K562 (cell line): ENCODE data around the gene DOCK1. TPM values are rescaled to one million over a fixed set of nuclear protein-coding genes. Genes with fewer than 3 reads are reported as not detected.

ENCODE experiments used
- ATAC-seq: fragments of 200-7000 bp; cut with Tn5 transposase; 3 replicates; pipeline ENCODE4 v1.9.1; 2020; ENCODE audit warnings: moderate library complexity
- BruUV-seq: library from RNA; stranded (reverse); fragments of 400-500 nt; replicated peaks from 2 replicates; lab custom pipeline; 2021; lab: Mats Ljungman, UMichigan
- CTCF ChIA-PET: fragments of 300-600 bp; formaldehyde crosslinking; extraction: SDS; loops from one replicate; lab custom pipeline; 2021; ENCODE audit warnings: low intra/inter-chr PET ratio; lab: Yijun Ruan, JAX
- POLR2A ChIA-PET: fragments of 300-600, 350-650 bp; sonication (Branson Sonifier 250); formaldehyde crosslinking; extraction: SDS; loops from one replicate; lab custom pipeline; 2021; ENCODE audit warnings: antibody characterized with exemption, inconsistent platforms; lab: Yijun Ruan, JAX
- DNase-seq, 4 experiments: peaks; one replicate each; pipeline versions ENCODE4 v3.0.0 to v3.0.0-alpha.2; 2011 to 2018; ENCODE audit warnings: low spot score in 3 of 4, mixed read lengths in 3 of 4; ENCODE audit errors: extremely low read depth in 1 of 4
- FAIRE-seq: peaks from 2 replicates; lab custom pipeline; 2011; peaks lifted over from hg19 to GRCh38; lab: Jason Lieb, UNC
- H2AFZ ChIP-seq: 2 replicates; pipeline ENCODE4 v1.6.0; 2011; ENCODE audit warnings: low read depth, low read length, control low read depth, inconsistent platforms
- H3K27ac ChIP-seq: fragments of 200-600 bp; 3 replicates; pipeline ENCODE4 v1.8.0; 2011; ENCODE audit warnings: low read depth, mild to moderate bottlenecking, control low read depth, inconsistent platforms, low read length, moderate library complexity, mixed read lengths; ENCODE audit errors: extremely low read depth
- H3K27me3 ChIP-seq, 2 experiments: fragments of 300-600 bp in 1 of 2; 2 replicates in 1 of 2; 3 replicates in 1 of 2; pipeline versions ENCODE4 v1.6.0 to v1.8.0; 2011; ENCODE audit warnings: inconsistent platforms in 2 of 2, low read length in 2 of 2, mild to moderate bottlenecking in 1 of 2, mixed read lengths in 1 of 2, moderate library complexity in 1 of 2; ENCODE audit not compliant: control insufficient read depth in 2 of 2, insufficient read depth in 2 of 2
- H3K36me3 ChIP-seq: fragments of 300-600 bp; 3 replicates; pipeline ENCODE4 v1.8.0; 2011; ENCODE audit warnings: mild to moderate bottlenecking, low read length, inconsistent platforms; ENCODE audit not compliant: control insufficient read depth, insufficient read depth
- H3K4me1 ChIP-seq, 2 experiments: fragments of 200-600 bp in 1 of 2; replicated peaks in 1 of 2; 2 replicates in 1 of 2; 3 replicates in 1 of 2; pipeline versions ENCODE4 v1.5.1 to v1.8.0; 2011; ENCODE audit warnings: inconsistent platforms in 2 of 2, low read length in 2 of 2, mild to moderate bottlenecking in 1 of 2, mixed read lengths in 1 of 2, moderate library complexity in 1 of 2; ENCODE audit not compliant: control insufficient read depth in 2 of 2, insufficient read depth in 2 of 2
- H3K4me2 ChIP-seq: 2 replicates; pipeline ENCODE4 v1.6.1; 2011; ENCODE audit warnings: low read length, control low read depth, inconsistent platforms, mixed read lengths; ENCODE audit not compliant: insufficient read depth
- H3K4me3 ChIP-seq: fragments of 200-600 bp; sonication (generic), shearing (Covaris generic); 2 replicates; pipeline ENCODE4 v1.5.1; 2016; ENCODE audit warnings: control low read depth, inconsistent platforms
- H3K79me2 ChIP-seq: fragments of 200-600 bp; 3 replicates; pipeline ENCODE4 v1.8.0; 2011; ENCODE audit warnings: low read length, inconsistent platforms; ENCODE audit not compliant: control insufficient read depth, insufficient read depth
- H3K9ac ChIP-seq, 2 experiments: 2 replicates each; pipeline versions ENCODE4 v1.6.0 to v1.6.1; 2011; ENCODE audit warnings: low read depth in 2 of 2, low read length in 2 of 2, control low read depth in 1 of 2, inconsistent platforms in 1 of 2, mild to moderate bottlenecking in 1 of 2, mixed read lengths in 1 of 2; ENCODE audit not compliant: insufficient read depth in 1 of 2
- H3K9me1 ChIP-seq: one replicate; pipeline ENCODE4 v1.6.0; 2011; ENCODE audit warnings: inconsistent platforms, mild to moderate bottlenecking, low read length, moderate library complexity; ENCODE audit not compliant: control insufficient read depth, insufficient read depth
- H3K9me3 ChIP-seq: replicated peaks from 2 replicates; pipeline ENCODE4 v1.5.1; 2011; ENCODE audit warnings: low read depth, low read length, inconsistent platforms; ENCODE audit not compliant: control insufficient read depth, insufficient read depth
- H4K20me1 ChIP-seq: replicated peaks from 2 replicates; pipeline ENCODE4 v1.6.1; 2011; ENCODE audit warnings: low read length, inconsistent platforms, mixed read lengths; ENCODE audit not compliant: control insufficient read depth, insufficient read depth
- CBX3 ChIP-seq, 2 experiments: IDR thresholded peaks; 1 replicate in 1 of 2; 2 replicates in 1 of 2; pipeline ENCODE4 v1.6.1; 2012; ENCODE audit warnings: inconsistent platforms in 2 of 2, low read length in 2 of 2, borderline replicate concordance in 1 of 2, control low read depth in 1 of 2
- ESRRA ChIP-seq: fragments of 450-650 bp; IDR thresholded peaks from 2 replicates; pipeline ENCODE4 v1.6.1; 2014; ENCODE audit warnings: low read depth, mild to moderate bottlenecking, moderate library complexity, borderline replicate concordance
- HMG20A ChIP-seq: fragments of 450-650 bp; formaldehyde crosslinking; conservative IDR thresholded peaks from 2 replicates; pipeline ENCODE4 v1.4.0; 2020; ENCODE audit warnings: mild to moderate bottlenecking, mixed read lengths
- HMGXB4 ChIP-seq: sonication (generic); formaldehyde crosslinking; IDR thresholded peaks from 2 replicates; pipeline ENCODE4 v1.8.1; 2023; ENCODE audit warnings: mild to moderate bottlenecking, missing genetic modification reagents
- KDM4B ChIP-seq, 2 experiments: fragments of 450-650 bp in 1 of 2; sonication (generic) in 1 of 2; IDR thresholded peaks; 2 replicates each; pipeline ENCODE4 v1.6.1; 2016 to 2017; ENCODE audit warnings: borderline replicate concordance in 2 of 2, antibody characterized with exemption in 1 of 2, low read depth in 1 of 2, mild to moderate bottlenecking in 1 of 2
- NR2F6 ChIP-seq: fragments of 450-650 bp; formaldehyde crosslinking; IDR thresholded peaks from 2 replicates; pipeline ENCODE4 v1.4.0; 2020; ENCODE audit warnings: mild to moderate bottlenecking
- POLR2AphosphoS5 ChIP-seq: IDR thresholded peaks from 2 replicates; pipeline ENCODE4 v1.6.1; 2011; ENCODE audit warnings: mild to moderate bottlenecking, low read depth, low read length, moderate library complexity; ENCODE audit not compliant: control insufficient read depth, insufficient read depth
- THRA ChIP-seq: fragments of 450-650 bp; IDR thresholded peaks from 2 replicates; pipeline ENCODE4 v1.6.1; 2017; ENCODE audit warnings: mild to moderate bottlenecking, moderate library complexity
- ZBTB33 ChIP-seq: sonication (generic); formaldehyde crosslinking; IDR thresholded peaks from 2 replicates; pipeline ENCODE4 v1.8.1; 2023; ENCODE audit warnings: mild to moderate bottlenecking, missing genetic modification reagents
- ZFX ChIP-seq: sonication (generic); formaldehyde crosslinking; IDR thresholded peaks from 2 replicates; pipeline ENCODE4 v1.8.0; 2022; ENCODE audit warnings: mild to moderate bottlenecking, missing genetic modification reagents, moderate library complexity
- ZKSCAN8 ChIP-seq: fragments of 200-800 bp; sonication (Bioruptor generic); IDR thresholded peaks from 2 replicates; pipeline ENCODE4 v1.6.1; 2016; ENCODE audit warnings: missing genetic modification characterization, missing compliant biosample characterization
- ZNF174 ChIP-seq: fragments of 250-450 bp; sonication (Bioruptor Pico); IDR thresholded peaks from 2 replicates; pipeline ENCODE4 v1.4.0; 2020; ENCODE audit warnings: mild to moderate bottlenecking
- ZNF431 ChIP-seq: sonication (generic); formaldehyde crosslinking; IDR thresholded peaks from 2 replicates; pipeline ENCODE4 v1.8.0; 2022; ENCODE audit warnings: mild to moderate bottlenecking, missing genetic modification reagents
- ZNF766 ChIP-seq: fragments of 200-800 bp; sonication (Bioruptor generic); conservative IDR thresholded peaks from 2 replicates; pipeline ENCODE4 v1.6.1; 2016; ENCODE audit warnings: missing genetic modification characterization, missing compliant biosample characterization
- whole genome bisulfite sequencing: fragments of 100-300 bp; shearing (Covaris generic); methylation state at CpG from one replicate; pipeline ENCODE4 v1.1.6; 2016; ENCODE audit warnings: low coverage, mixed read lengths; ENCODE audit not compliant: insufficient coverage; ENCODE audit errors: missing lambda C conversion rate; 5-methylcytosine and 5-hydroxymethylcytosine counted together
- in situ Hi-C: fragments of 300-500 bp; cut with MboI; formaldehyde crosslinking; loops from 4 replicates; pipeline ENCODE4 v1.15.0; 2018; ENCODE audit warnings: inconsistent platforms, mixed read lengths
- intact Hi-C: fragments of 100-400 bp; cut with micrococcal nuclease; formaldehyde crosslinking; loops from 2 replicates; pipeline ENCODE4 v1.14.2; 2022
- polyA plus RNA-seq, 8 experiments: library from polyadenylated mRNA; depleted of rRNA in 4 of 8; stranded (reverse) in 5 of 8; unstranded in 3 of 8; fragments of >200 nt; fragmentation: Nextera tagmentation in 2 of 8; fragmentation: Illumina TruSeq in 1 of 8; extraction: Ambion mirVana in 2 of 8; extraction: Trizol in 1 of 8; gene quantifications; 2 replicates each; pipeline versions ENCODE4 v1.2.1 to v1.2.3, GENCODE V29; 2011 to 2014; ENCODE audit warnings: inconsistent platforms in 1 of 8, missing spikeins in 1 of 8
- total RNA-seq, 7 experiments: library from RNA; depleted of rRNA in 6 of 7; stranded (reverse); fragments of >200 nt in 6 of 7; fragmentation: Illumina TruSeq in 2 of 7; extraction: Trizol in 2 of 7; gene quantifications; 2 replicates each; pipeline versions ENCODE4 v1.2.1 to v1.2.3, GENCODE V29; 2011 to 2021; ENCODE audit warnings: low replicate concordance in 1 of 7

Gene DOCK1
- total and polyA plus RNA-seq, 9 of the 15 experiments (the other 6 are each of a cell fraction or from before 2014, with no cell fraction given): 0.31 TPM; not detected in 8

- no TSS peak for BruUV-seq
- ATAC-seq (no peak), DNase-seq (no peak), FAIRE-seq (no peak)
- Histone ChIP-seq H3K27ac (no peak overlapping the region), H3K9ac (no peak overlapping the region), H3K4me2 (no peak overlapping the region), H3K4me3 (no peak overlapping the region), H3K36me3 (no peaks in the 10 kb centered on the region), H3K9me1 (no peaks in the 10 kb centered on the region), H3K79me2 (no peaks in the 10 kb centered on the region), H2AFZ (no peak overlapping the region), H3K27me3 (no peaks in the 10 kb centered on the region; a peak in 1 of 5 replicates), H3K9me3 (no peaks in the 10 kb centered on the region), H4K20me1 (no peaks in the 10 kb centered on the region), H3K4me1 (no peaks in the 10 kb centered on the region; a peak in 1 of 5 replicates)
- TF ChIP-seq ESRRA (no peak), ZKSCAN8 (no peak), ZNF431 (no peak), KDM4B (IDR thresholded peaks at IDR 0.05; ENCODE audit: borderline replicate concordance in 2 of 2, low read depth in 1 of 2) (no peak), POLR2AphosphoS5 (no peak), THRA (no peak), ZNF174 (CRISPR knock-in tag) (no peak), ZFX (no peak), HMG20A (CRISPR knock-in tag) (no peak), ZBTB33 (CRISPR knock-in tag) (no peak), HMGXB4 (CRISPR knock-in tag) (no peak), ZNF766 (CRISPR knock-in tag) (no peak), CBX3 (IDR thresholded peaks at IDR 0.05; ENCODE audit: borderline replicate concordance in 1 of 2, low read length in 2 of 2) (no peak), NR2F6 (no peak)
- POLR2A ChIA-PET: no interaction called here
- intact Hi-C loops (no loop called here), in situ Hi-C loops (no loop called here)
- 0% methylated on average over 3 of the region's 13 CpGs for WGBS
- CTCF ChIA-PET: no interaction called here
Observed at GRCh38 chr10:127444155-127444554, 538.9 kb downstream of the DOCK1 start.
